HCT116 (cell line): Measurements from ENCODE around the gene CKS2. TPM values are rescaled to one million over a fixed set of nuclear protein-coding genes. Genes with fewer than 3 reads are reported as not detected.

ENCODE experiments used
- ATAC-seq: fragments of 200-7000 bp; cut with Tn5 transposase; 2 replicates; pipeline ENCODE4 v1.9.1; 2020; ENCODE audit warnings: mild to moderate bottlenecking, moderate library complexity
- Bru-seq: library from RNA; stranded (reverse); fragments of 400-500 nt; gene quantifications from one replicate; lab custom pipeline; 2021; lab: Mats Ljungman, UMichigan
- BruChase-seq, 2 experiments: library from RNA; stranded (reverse); fragments of 400-500 nt; gene quantifications; one replicate each; lab custom pipeline; 2021; lab: Mats Ljungman, UMichigan
- BruUV-seq: library from RNA; stranded (reverse); fragments of 400-500 nt; replicated peaks from 2 replicates; lab custom pipeline; 2021; lab: Mats Ljungman, UMichigan
- CTCF ChIA-PET: fragments of 300-600 bp; sonication (Branson Sonifier 250); formaldehyde crosslinking; loops from one replicate; lab custom pipeline; 2021; ENCODE audit warnings: antibody characterized with exemption; lab: Charles Lee
- POLR2A ChIA-PET: fragments of 300-600, 350-600 bp; sonication (Branson Sonifier 250); formaldehyde crosslinking; loops from one replicate; lab custom pipeline; 2021; ENCODE audit warnings: antibody characterized with exemption; lab: Charles Lee
- RAD21 ChIA-PET, 2 experiments: fragments of 300-600 bp; sonication (Branson Sonifier 250); formaldehyde crosslinking; loops; one replicate each; lab custom pipeline; 2023; ENCODE audit warnings: low total read pairs in 2 of 2; ENCODE audit not compliant: uncharacterized antibody in 2 of 2, unreplicated experiment in 2 of 2, low non-redundant PET in 1 of 2; lab: Charles Lee
- DNase-seq: peaks from one replicate; pipeline ENCODE4 v3.0.0-alpha.2; 2010; ENCODE audit warnings: low read depth, low spot score
- H2AFZ ChIP-seq: fragments of 200-600 bp; shearing (Covaris generic), sonication (generic); 2 replicates; pipeline ENCODE4 v1.6.1; 2017; ENCODE audit warnings: low read depth, mixed run types, mixed read lengths, antibody characterized with exemption, low read length; ENCODE audit not compliant: poor library complexity, severe bottlenecking
- H3K27ac ChIP-seq: 2 replicates; pipeline ENCODE4 v1.5.1; 2012; ENCODE audit warnings: low read depth, low read length
- H3K27me3 ChIP-seq: fragments of 200-600 bp; sonication (generic); 2 replicates; pipeline ENCODE4 v1.6.1; 2016; ENCODE audit warnings: mixed run types, low read length, mixed read lengths; ENCODE audit not compliant: insufficient read depth
- H3K36me3 ChIP-seq, 2 experiments: fragments of 200-500 bp in 1 of 2; fragments of 200-600 bp in 1 of 2; sonication (Bioruptor generic) in 1 of 2; sonication (generic) in 1 of 2; 2 replicates each; pipeline versions ENCODE4 v1.5.1 to v1.6.1; 2014 to 2016; ENCODE audit warnings: low read length in 2 of 2, inconsistent platforms in 1 of 2, mixed read lengths in 1 of 2, mixed run types in 1 of 2; ENCODE audit not compliant: insufficient read depth in 2 of 2, control insufficient read depth in 1 of 2
- H3K4me1 ChIP-seq, 2 experiments: fragments of 200-600 bp in 1 of 2; sonication (generic) in 1 of 2; 2 replicates each; pipeline versions ENCODE4 v1.5.1 to v1.6.1; 2012 to 2017; ENCODE audit warnings: low read length in 2 of 2, inconsistent platforms in 1 of 2, mild to moderate bottlenecking in 1 of 2, mixed read lengths in 1 of 2, mixed run types in 1 of 2, moderate library complexity in 1 of 2; ENCODE audit not compliant: insufficient read depth in 2 of 2, control insufficient read depth in 1 of 2
- H3K4me2 ChIP-seq: fragments of 200-600 bp; sonication (generic); 2 replicates; pipeline ENCODE4 v1.6.1; 2017; ENCODE audit warnings: mixed run types, low read length, mixed read lengths
- H3K4me3 ChIP-seq, 2 experiments: fragments of 200-600 bp in 1 of 2; sonication (generic) in 1 of 2; replicated peaks in 1 of 2; 2 replicates each; pipeline ENCODE4 v1.5.1; 2011 to 2016; ENCODE audit warnings: low read length in 2 of 2, control low read depth in 1 of 2, low read depth in 1 of 2, mild to moderate bottlenecking in 1 of 2, mixed read lengths in 1 of 2, mixed run types in 1 of 2
- H3K79me2 ChIP-seq: fragments of 200-600 bp; sonication (generic); 2 replicates; pipeline ENCODE4 v1.6.1; 2017; ENCODE audit warnings: mild to moderate bottlenecking, mixed run types, low read length, moderate library complexity, mixed read lengths; ENCODE audit not compliant: insufficient read depth
- H3K9ac ChIP-seq: fragments of 200-600 bp; sonication (generic); 2 replicates; pipeline ENCODE4 v1.6.1; 2016; ENCODE audit warnings: low read length, mixed read lengths
- H3K9me2 ChIP-seq: fragments of 200-600 bp; sonication (generic), shearing (Covaris generic); 2 replicates; pipeline ENCODE4 v1.6.1; 2017; ENCODE audit warnings: mixed run types, mild to moderate bottlenecking, moderate library complexity; ENCODE audit not compliant: insufficient read depth
- H3K9me3 ChIP-seq, 2 experiments: fragments of 200-500 bp in 1 of 2; fragments of 200-600 bp in 1 of 2; sonication (Bioruptor generic) in 1 of 2; sonication (generic) in 1 of 2; 2 replicates each; pipeline ENCODE4 v1.6.1; 2014 to 2017; ENCODE audit warnings: low read length in 2 of 2, mixed read lengths in 2 of 2, inconsistent platforms in 1 of 2, low read depth in 1 of 2, mild to moderate bottlenecking in 1 of 2, mixed run types in 1 of 2, moderate library complexity in 1 of 2; ENCODE audit not compliant: control insufficient read depth in 1 of 2, insufficient read depth in 1 of 2
- H4K20me1 ChIP-seq: fragments of 200-600 bp; sonication (generic), shearing (Covaris generic); 2 replicates; pipeline ENCODE4 v1.6.1; 2017; ENCODE audit warnings: mixed run types, mild to moderate bottlenecking, moderate library complexity; ENCODE audit not compliant: insufficient read depth
- CBX3 ChIP-seq: IDR thresholded peaks from 2 replicates; pipeline ENCODE4 v1.6.1; 2012; ENCODE audit warnings: low read depth
- CEBPB ChIP-seq: IDR thresholded peaks from 2 replicates; pipeline ENCODE4 v1.6.1; 2012; ENCODE audit warnings: low read depth
- ELF1 ChIP-seq: IDR thresholded peaks from 2 replicates; pipeline ENCODE4 v1.6.1; 2012; ENCODE audit warnings: low read depth, borderline replicate concordance
- EZH2 ChIP-seq: fragments of 200-600 bp; sonication (generic); IDR thresholded peaks from 2 replicates; pipeline ENCODE4 v1.6.1; 2017; ENCODE audit warnings: antibody characterized with exemption, mixed run types
- EZH2phosphoT487 ChIP-seq: fragments of 200-600 bp; IDR thresholded peaks from 2 replicates; pipeline ENCODE4 v1.6.1; 2018; ENCODE audit warnings: antibody characterized with exemption, borderline replicate concordance
- FOSL1 ChIP-seq: IDR thresholded peaks from 2 replicates; pipeline ENCODE4 v1.6.1; 2012; ENCODE audit warnings: low read depth
- JUND ChIP-seq: IDR thresholded peaks from 2 replicates; pipeline ENCODE4 v1.6.1; 2012
- POLR2A ChIP-seq: IDR thresholded peaks from 2 replicates; pipeline ENCODE4 v1.7.0; 2011; ENCODE audit warnings: borderline replicate concordance; ENCODE audit not compliant: insufficient read depth, insufficient read length; ENCODE audit errors: extremely low read depth
- POLR2AphosphoS5 ChIP-seq: IDR thresholded peaks from 2 replicates; pipeline ENCODE4 v1.6.1; 2011; ENCODE audit warnings: mild to moderate bottlenecking, low read depth, low read length, moderate library complexity
- REST ChIP-seq: IDR thresholded peaks from 2 replicates; pipeline ENCODE4 v1.6.1; 2012; ENCODE audit warnings: low read depth
- YY1 ChIP-seq: IDR thresholded peaks from 2 replicates; pipeline ENCODE4 v1.6.1; 2011; ENCODE audit warnings: low read length, low read depth, moderate library complexity, mild to moderate bottlenecking; ENCODE audit not compliant: insufficient replicate concordance; ENCODE audit errors: extremely low read depth
- ZFX ChIP-seq: fragments of 450-650 bp; IDR thresholded peaks from 2 replicates; pipeline ENCODE4 v1.6.1; 2017
- ZNF274 ChIP-seq: fragments of 200-500 bp; sonication (Bioruptor generic); IDR thresholded peaks from 2 replicates; pipeline ENCODE4 v1.6.1; 2014; ENCODE audit warnings: mild to moderate bottlenecking, low read depth, low read length, inconsistent platforms
- intact Hi-C: fragments of 100-400 bp; cut with micrococcal nuclease; formaldehyde crosslinking; loops from 2 replicates; pipeline ENCODE4 v1.10.0; 2022
- long read RNA-seq: library from polyadenylated mRNA; unstranded; transcript quantifications from one replicate; pipeline ENCODE4 v2.0.0, GENCODE V29; 2021; ENCODE audit not compliant: unreplicated experiment
- polyA plus RNA-seq: library from polyadenylated mRNA; unstranded; fragments of >200 nt; gene quantifications from 2 replicates; pipeline ENCODE4 v1.2.1, GENCODE V29; 2012; ENCODE audit warnings: missing spikeins
- total RNA-seq: library from RNA; stranded (reverse); gene quantifications from one replicate; pipeline ENCODE4 v1.2.1, GENCODE V29; 2021; ENCODE audit not compliant: unreplicated experiment
- TF ChIP-seq, protein P1 (sequence below): IDR thresholded peaks from 2 replicates; pipeline ENCODE4 v1.6.1; 2012

CKS2 gene
- 242 TPM for total RNA-seq
- polyA plus RNA-seq, result 384 and 475 TPM in 2 replicates
- percentile 99 among the genes with signal in this experiment for Bru-seq, nascent RNA
- percentile 95 among the genes with signal in this experiment for BruChase-seq, experiment 1, labeled RNA remaining after a 6-hour chase
- percentile 99 among the genes with signal in this experiment for BruChase-seq, experiment 2, labeled RNA remaining after a 2-hour chase
- long read RNA-seq, transcript CKS2-201 (3 exons, 613 nt), result major isoform, 125 of 204 reads
- long read RNA-seq, partial matches to known transcripts, result 79 of 204 reads
- long read RNA-seq, other reads (novel, unspliced or antisense), result 0 of 204 reads

GRCh38 chr9:89310475-89311345 is at the start of gene CKS2:
TSS of gene CKS2 (plus strand) at chr9:89311195. CDS start at chr9:89311293, 98 bp downstream.
- Histone ChIP-seq H3K9ac (peak within 1 kb of the TSS; percentile 95), H2AFZ (no peak within 1 kb of the TSS), H3K27ac (peak within 1 kb of the TSS; percentile 94), H3K4me2 (peak within 1 kb of the TSS; percentile 82), H3K4me3 (peak within 1 kb of the TSS; percentile 94 to 95), H3K9me3 (no peaks in the 10 kb centered on the region), H3K4me1 (peaks cover 15 to 40% of the 10 kb centered on the region in 2 experiments), H3K27me3 (no peaks in the 10 kb centered on the region), H4K20me1 (peaks cover 36% of the 10 kb centered on the region; the same call in 1 of the 2 replicates), H3K9me2 (no peaks in the 10 kb centered on the region), H3K79me2 (peaks cover 57% of the 10 kb centered on the region)
- BruUV-seq, result no TSS peak
- CTCF ChIA-PET, result interaction anchor here (1.0 kb wide), 1 partner anchor 238 kb away, joined by 4 read pairs; no protein-coding TSS in a partner anchor
- ATAC-seq, result peak; percentile 85
- RAD21 ChIA-PET, result no interaction called here
- intact Hi-C loops, result loop anchor here (10.0 kb wide), 1 partner anchor 794 kb away; no protein-coding TSS in a partner anchor
- POLR2A ChIA-PET, result interaction anchor here (0.8 to 1.0 kb wide), 2 partner anchors 8 to 137 kb away, joined by 3 to 4 read pairs; partner anchors contain the start of gene SECISBP2
- peak; percentile 100 for DNase-seq
- TF ChIP-seq POLR2AphosphoS5, result peak; percentile 93
- TF ChIP-seq, protein P1, sequence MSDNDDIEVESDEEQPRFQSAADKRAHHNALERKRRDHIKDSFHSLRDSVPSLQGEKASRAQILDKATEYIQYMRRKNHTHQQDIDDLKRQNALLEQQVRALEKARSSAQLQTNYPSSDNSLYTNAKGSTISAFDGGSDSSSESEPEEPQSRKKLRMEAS, result no peak
- TF ChIP-seq EZH2, result no peak
- no peak for TF ChIP-seq ZNF274
- no peak for TF ChIP-seq CEBPB
- TF ChIP-seq YY1, result peak; percentile 83
- TF ChIP-seq CBX3, result no peak
- TF ChIP-seq ZFX, result peak; percentile 87
- TF ChIP-seq ELF1, result no peak
- TF ChIP-seq FOSL1, result no peak
- TF ChIP-seq JUND, result no peak
- TF ChIP-seq POLR2A, result peak; percentile 96
- no peak for TF ChIP-seq EZH2phosphoT487
- no peak for TF ChIP-seq REST
- TF ChIP-seq, all 23 proteins: peak for 4
- peaks cover 11 to 26% of the 10 kb centered on the region in 2 experiments for H3K36me3 ChIP-seq
